Measurements from ENCODE around the gene AFF3. TPM values are rescaled to one million over a fixed set of nuclear protein-coding genes. Genes with fewer than 3 reads are reported as not detected.

AFF3 gene
- total and polyA plus RNA-seq, 10 of the 15 experiments (the other 5 are each of a cell fraction or from before 2014, with no cell fraction given) = 0.26 to 5.5 (median 3.0) TPM

DNA sequence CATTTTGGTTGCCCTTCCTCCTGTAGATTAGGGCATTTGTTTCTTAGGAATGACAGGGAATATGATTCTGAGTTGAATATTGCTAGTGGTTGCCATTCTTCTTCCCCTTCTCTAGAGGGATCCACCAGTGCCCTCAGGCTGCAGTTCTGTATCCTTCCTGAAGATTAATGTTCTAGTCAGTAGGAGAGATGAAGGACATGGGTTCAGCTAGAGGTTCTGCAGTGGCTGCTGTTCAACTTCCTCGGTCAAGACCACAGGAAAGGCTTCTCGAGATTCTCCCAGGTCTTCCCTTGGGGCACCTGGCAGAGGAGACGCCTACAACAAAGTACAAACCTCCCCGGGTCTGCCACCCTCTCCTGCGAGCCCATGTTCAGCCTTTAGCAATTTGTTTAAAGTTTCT lies 325.5 kb downstream of the AFF3 start:
- Histone ChIP-seq H3K4me1 (ENCODE audit: control insufficient read depth, insufficient read depth, low read length) (no peaks in the 10 kb centered on the region), H3K27me3 (replicated peaks in 1 of 2; ENCODE audit: control insufficient read depth in 2 of 2, insufficient read depth in 2 of 2, low read length in 1 of 2) (no peaks in the 10 kb centered on the region), H3K9ac (ENCODE audit: control insufficient read depth, insufficient read depth, low read length) (no peak overlapping the region), H3K27ac (ENCODE audit: control insufficient read depth, insufficient read depth) (no peak overlapping the region), H3K79me2 (ENCODE audit: control insufficient read depth, insufficient read depth, low read length) (no peaks in the 10 kb centered on the region), H3K9me3 (replicated peaks; ENCODE audit: control insufficient read depth, insufficient read depth, low read length) (no peaks in the 10 kb centered on the region), H3K4me3 (no peak overlapping the region), H2AFZ (ENCODE audit: control insufficient read depth, low read depth, low read length) (no peak overlapping the region), H3K4me2 (ENCODE audit: control insufficient read depth, insufficient read depth) (no peak overlapping the region), H3K36me3 (ENCODE audit: control insufficient read depth in 2 of 2, insufficient read depth in 2 of 2, low read length in 1 of 2) (no peaks in the 10 kb centered on the region), H4K20me1 (ENCODE audit: control insufficient read depth, insufficient read depth) (no peaks in the 10 kb centered on the region)
- in situ Hi-C loops (cut with MboI) = no loop called here
- ChIA-PET POLR2A (no interaction called here), CTCF (no interaction called here), SMC1A (ENCODE audit: uncharacterized antibody, unreplicated experiment) (no interaction called here), RAD21 (ENCODE audit: unreplicated experiment) (no interaction called here)
- intact Hi-C loops (cut with micrococcal nuclease; ENCODE audit: unreplicated experiment) = loop anchor here (10.0 kb wide), 1 partner anchor 428 kb away; no protein-coding TSS in a partner anchor
- no peak for FAIRE-seq
- WGBS (ENCODE audit: insufficient coverage, insufficient replicate concordance, low lambda C conversion rate, missing lambda C conversion rate) = 22% methylated on average over 5 of the region's 5 CpGs
- ATAC-seq = no peak
- DNase-seq (ENCODE audit: low read depth, low spot score) = no peak
- BruUV-seq (replicated peaks) = no TSS peak
- TF ChIP-seq, protein P1, sequence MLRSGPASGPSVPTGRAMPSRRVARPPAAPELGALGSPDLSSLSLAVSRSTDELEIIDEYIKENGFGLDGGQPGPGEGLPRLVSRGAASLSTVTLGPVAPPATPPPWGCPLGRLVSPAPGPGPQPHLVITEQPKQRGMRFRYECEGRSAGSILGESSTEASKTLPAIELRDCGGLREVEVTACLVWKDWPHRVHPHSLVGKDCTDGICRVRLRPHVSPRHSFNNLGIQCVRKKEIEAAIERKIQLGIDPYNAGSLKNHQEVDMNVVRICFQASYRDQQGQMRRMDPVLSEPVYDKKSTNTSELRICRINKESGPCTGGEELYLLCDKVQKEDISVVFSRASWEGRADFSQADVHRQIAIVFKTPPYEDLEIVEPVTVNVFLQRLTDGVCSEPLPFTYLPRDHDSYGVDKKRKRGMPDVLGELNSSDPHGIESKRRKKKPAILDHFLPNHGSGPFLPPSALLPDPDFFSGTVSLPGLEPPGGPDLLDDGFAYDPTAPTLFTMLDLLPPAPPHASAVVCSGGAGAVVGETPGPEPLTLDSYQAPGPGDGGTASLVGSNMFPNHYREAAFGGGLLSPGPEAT (IDR thresholded peaks at IDR 0.05; ENCODE audit: low read depth) = no peak
- no peak for TF ChIP-seq SUZ12 (IDR thresholded peaks at IDR 0.05; ENCODE audit: unreplicated experiment)
- TF ChIP-seq, protein P2, sequence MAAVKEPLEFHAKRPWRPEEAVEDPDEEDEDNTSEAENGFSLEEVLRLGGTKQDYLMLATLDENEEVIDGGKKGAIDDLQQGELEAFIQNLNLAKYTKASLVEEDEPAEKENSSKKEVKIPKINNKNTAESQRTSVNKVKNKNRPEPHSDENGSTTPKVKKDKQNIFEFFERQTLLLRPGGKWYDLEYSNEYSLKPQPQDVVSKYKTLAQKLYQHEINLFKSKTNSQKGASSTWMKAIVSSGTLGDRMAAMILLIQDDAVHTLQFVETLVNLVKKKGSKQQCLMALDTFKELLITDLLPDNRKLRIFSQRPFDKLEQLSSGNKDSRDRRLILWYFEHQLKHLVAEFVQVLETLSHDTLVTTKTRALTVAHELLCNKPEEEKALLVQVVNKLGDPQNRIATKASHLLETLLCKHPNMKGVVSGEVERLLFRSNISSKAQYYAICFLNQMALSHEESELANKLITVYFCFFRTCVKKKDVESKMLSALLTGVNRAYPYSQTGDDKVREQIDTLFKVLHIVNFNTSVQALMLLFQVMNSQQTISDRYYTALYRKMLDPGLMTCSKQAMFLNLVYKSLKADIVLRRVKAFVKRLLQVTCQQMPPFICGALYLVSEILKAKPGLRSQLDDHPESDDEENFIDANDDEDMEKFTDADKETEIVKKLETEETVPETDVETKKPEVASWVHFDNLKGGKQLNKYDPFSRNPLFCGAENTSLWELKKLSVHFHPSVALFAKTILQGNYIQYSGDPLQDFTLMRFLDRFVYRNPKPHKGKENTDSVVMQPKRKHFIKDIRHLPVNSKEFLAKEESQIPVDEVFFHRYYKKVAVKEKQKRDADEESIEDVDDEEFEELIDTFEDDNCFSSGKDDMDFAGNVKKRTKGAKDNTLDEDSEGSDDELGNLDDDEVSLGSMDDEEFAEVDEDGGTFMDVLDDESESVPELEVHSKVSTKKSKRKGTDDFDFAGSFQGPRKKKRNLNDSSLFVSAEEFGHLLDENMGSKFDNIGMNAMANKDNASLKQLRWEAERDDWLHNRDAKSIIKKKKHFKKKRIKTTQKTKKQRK (IDR thresholded peaks at IDR 0.05; ENCODE audit: low read depth, low read length) = no peak
- TF ChIP-seq SMC3 (IDR thresholded peaks at IDR 0.05; ENCODE audit: borderline replicate concordance, low read length) = no peak
- TF ChIP-seq, protein P3, sequence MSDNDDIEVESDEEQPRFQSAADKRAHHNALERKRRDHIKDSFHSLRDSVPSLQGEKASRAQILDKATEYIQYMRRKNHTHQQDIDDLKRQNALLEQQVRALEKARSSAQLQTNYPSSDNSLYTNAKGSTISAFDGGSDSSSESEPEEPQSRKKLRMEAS (IDR thresholded peaks at IDR 0.05; ENCODE audit: low read depth, low read length) = no peak
- TF ChIP-seq, protein P4, sequence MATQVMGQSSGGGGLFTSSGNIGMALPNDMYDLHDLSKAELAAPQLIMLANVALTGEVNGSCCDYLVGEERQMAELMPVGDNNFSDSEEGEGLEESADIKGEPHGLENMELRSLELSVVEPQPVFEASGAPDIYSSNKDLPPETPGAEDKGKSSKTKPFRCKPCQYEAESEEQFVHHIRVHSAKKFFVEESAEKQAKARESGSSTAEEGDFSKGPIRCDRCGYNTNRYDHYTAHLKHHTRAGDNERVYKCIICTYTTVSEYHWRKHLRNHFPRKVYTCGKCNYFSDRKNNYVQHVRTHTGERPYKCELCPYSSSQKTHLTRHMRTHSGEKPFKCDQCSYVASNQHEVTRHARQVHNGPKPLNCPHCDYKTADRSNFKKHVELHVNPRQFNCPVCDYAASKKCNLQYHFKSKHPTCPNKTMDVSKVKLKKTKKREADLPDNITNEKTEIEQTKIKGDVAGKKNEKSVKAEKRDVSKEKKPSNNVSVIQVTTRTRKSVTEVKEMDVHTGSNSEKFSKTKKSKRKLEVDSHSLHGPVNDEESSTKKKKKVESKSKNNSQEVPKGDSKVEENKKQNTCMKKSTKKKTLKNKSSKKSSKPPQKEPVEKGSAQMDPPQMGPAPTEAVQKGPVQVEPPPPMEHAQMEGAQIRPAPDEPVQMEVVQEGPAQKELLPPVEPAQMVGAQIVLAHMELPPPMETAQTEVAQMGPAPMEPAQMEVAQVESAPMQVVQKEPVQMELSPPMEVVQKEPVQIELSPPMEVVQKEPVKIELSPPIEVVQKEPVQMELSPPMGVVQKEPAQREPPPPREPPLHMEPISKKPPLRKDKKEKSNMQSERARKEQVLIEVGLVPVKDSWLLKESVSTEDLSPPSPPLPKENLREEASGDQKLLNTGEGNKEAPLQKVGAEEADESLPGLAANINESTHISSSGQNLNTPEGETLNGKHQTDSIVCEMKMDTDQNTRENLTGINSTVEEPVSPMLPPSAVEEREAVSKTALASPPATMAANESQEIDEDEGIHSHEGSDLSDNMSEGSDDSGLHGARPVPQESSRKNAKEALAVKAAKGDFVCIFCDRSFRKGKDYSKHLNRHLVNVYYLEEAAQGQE (IDR thresholded peaks at IDR 0.05; ENCODE audit: low read depth, low read length) = no peak
- no peak for TF ChIP-seq EP300 (IDR thresholded peaks at IDR 0.05; ENCODE audit: borderline replicate concordance in 1 of 2, control insufficient read depth in 1 of 2, low read depth in 2 of 2, low read length in 2 of 2)
- no peak for TF ChIP-seq NR2C2 (IDR thresholded peaks at IDR 0.05; ENCODE audit: borderline replicate concordance, control insufficient read depth, insufficient read length, low read depth)
- TF ChIP-seq, protein P5, sequence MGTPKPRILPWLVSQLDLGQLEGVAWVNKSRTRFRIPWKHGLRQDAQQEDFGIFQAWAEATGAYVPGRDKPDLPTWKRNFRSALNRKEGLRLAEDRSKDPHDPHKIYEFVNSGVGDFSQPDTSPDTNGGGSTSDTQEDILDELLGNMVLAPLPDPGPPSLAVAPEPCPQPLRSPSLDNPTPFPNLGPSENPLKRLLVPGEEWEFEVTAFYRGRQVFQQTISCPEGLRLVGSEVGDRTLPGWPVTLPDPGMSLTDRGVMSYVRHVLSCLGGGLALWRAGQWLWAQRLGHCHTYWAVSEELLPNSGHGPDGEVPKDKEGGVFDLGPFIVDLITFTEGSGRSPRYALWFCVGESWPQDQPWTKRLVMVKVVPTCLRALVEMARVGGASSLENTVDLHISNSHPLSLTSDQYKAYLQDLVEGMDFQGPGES (IDR thresholded peaks at IDR 0.05) = no peak
- TF ChIP-seq PAX5 (IDR thresholded peaks at IDR 0.05; ENCODE audit: borderline replicate concordance, low read depth, low read length) = no peak
- TF ChIP-seq NRF1 (conservative IDR thresholded peaks at IDR 0.05; ENCODE audit: low read depth, low read length) = no peak
- TF ChIP-seq, protein P6, sequence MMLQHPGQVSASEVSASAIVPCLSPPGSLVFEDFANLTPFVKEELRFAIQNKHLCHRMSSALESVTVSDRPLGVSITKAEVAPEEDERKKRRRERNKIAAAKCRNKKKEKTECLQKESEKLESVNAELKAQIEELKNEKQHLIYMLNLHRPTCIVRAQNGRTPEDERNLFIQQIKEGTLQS (IDR thresholded peaks at IDR 0.05; ENCODE audit: borderline replicate concordance, extremely low read depth, low read depth, low read length) = no peak
- no peak for TF ChIP-seq NFYB (IDR thresholded peaks at IDR 0.05; ENCODE audit: insufficient read depth, low read depth, low read length)

All from GM12878 (cell line).